Tibial nerve (tissue), 3 donors: ENCODE measurements around the gene ADI1.

Source experiments
- CTCF ChIP-seq, 5 experiments: fragments of 200-600 bp in 3 of 5; fragments of 450-650 bp in 2 of 5; sonication (generic) in 3 of 5; IDR thresholded peaks; one replicate each; pipeline ENCODE4 v1.5.1; 2016 to 2019; ENCODE audit warnings: antibody characterized with exemption in 5 of 5, mild to moderate bottlenecking in 3 of 5, moderate library complexity in 2 of 5
- POLR2A ChIP-seq, 2 donors: fragments of 450-650 bp; IDR thresholded peaks; one replicate each; pipeline ENCODE4 v1.6.1; 2017; ENCODE audit warnings: antibody characterized with exemption in 2 of 2, mild to moderate bottlenecking in 2 of 2, moderate library complexity in 2 of 2

- TF ChIP-seq POLR2A (IDR thresholded peaks at IDR 0.05) (no peak), CTCF (IDR thresholded peaks at IDR 0.05) (no peak)
These were observed 46.4 kb downstream of the ADI1 start for GRCh38 chr2:3472966-3473365.
